ENCODE measurements around the gene TTC7B.
"Not testable (repeated sequence)": the region's sequence is repeated elsewhere in the genome, so short reads cannot be mapped to it uniquely, and the experiment has no call there.

Gene TTC7B

DNA sequence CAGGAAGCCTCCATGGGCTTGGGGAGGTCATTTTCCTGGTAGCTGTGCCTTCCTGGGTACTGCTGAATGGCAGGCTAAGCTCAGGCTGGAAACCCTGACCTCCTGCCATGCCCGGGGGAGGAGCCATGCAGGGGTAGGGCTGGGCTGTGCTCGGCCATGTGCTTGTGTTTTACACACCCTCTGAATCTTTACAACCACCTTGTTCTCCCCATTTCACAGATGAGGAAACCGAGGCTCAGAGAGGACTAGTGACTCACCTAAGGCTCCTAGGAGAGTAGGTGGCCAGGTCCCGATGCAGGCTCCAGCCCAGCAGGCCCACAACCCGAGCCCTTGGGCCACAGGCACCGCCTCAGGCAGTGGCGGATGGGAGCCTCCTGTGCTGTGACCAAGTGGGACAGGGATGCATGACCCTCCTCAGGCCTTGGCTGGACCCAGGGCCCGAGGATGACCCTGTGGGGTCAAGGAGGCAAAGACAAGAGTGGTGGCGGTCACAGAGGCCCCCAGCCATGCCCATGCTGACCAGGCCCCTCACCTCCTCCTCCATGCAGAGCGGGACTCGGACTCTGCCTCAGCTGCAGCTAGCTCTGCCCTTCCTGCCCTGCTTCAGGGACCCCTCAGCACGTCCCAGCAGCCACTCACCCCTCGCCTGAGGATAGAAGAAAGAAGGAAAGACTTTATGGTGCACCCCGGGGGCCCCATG is 283.3 kb downstream of the TTC7B start:
- H3K36me3 ChIP-seq (ENCODE audit: insufficient read depth, low read length), result no peaks in the 10 kb centered on the region
- no peak overlapping the region for H3K9ac ChIP-seq (ENCODE audit: low read length)
- H3K27ac ChIP-seq (ENCODE audit: low read depth, low read length), result no peak overlapping the region
- H3K4me3 ChIP-seq (ENCODE audit: low read depth in 1 of 2, low read length in 2 of 2), result no peak overlapping the region
- peaks cover 19% of the 10 kb centered on the region for H3K4me1 ChIP-seq (ENCODE audit: insufficient read depth, low read length)
- no peaks in the 10 kb centered on the region for H3K27me3 ChIP-seq (ENCODE audit: control insufficient read depth in 1 of 2, insufficient read depth in 2 of 2, low read length in 2 of 2)
- H3K9me3 ChIP-seq (ENCODE audit: low read length), result no peaks in the 10 kb centered on the region

DNA sequence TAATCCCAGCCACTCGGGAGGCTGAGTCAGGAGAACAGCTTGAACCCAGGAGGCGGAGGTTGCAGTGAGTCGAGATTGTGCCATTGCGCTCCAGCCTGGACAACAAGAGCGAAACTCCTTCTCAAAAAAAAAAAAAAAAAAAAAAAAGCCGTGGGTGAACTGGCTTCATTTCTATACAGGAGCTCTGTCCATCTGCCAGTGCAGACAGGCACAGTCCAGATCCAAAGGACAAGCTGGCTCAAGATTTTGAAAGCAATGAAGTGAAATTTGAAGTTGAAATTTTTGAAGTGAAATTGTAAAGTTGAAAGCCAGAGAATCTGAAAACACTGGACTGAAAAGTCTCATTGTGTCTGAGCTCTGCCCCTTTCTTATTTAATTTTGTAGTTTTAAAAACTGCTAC is 284.7 kb downstream of the TTC7B start:
- H3K27me3 ChIP-seq (ENCODE audit: control insufficient read depth in 1 of 2, insufficient read depth in 2 of 2, low read length in 2 of 2), result no peaks in the 10 kb centered on the region
- H3K36me3 ChIP-seq (ENCODE audit: insufficient read depth, low read length), result no peaks in the 10 kb centered on the region
- no peak overlapping the region for H3K4me3 ChIP-seq (ENCODE audit: low read depth in 1 of 2, low read length in 2 of 2)

DNA sequence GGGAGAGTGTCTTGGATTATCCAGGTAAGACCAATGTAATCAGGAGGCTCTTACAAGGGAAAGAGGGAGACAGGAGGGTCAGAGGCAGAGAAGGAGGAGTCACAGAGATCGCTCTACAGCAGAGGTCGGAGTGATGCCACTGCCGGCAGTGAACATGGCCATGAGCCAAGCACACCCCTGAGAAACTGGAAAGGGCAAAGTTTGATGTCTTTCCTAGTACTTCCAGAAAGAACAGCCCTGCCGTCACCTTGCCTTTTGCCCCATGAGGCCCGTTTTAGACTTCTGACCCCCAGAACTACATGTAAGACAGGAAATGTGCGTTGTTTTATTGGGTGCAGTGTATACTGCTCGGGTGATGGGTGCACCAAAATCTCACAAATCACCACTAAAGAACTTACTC is 285.7 kb downstream of the TTC7B start:
- Histone ChIP-seq H3K9me3 (ENCODE audit: low read length) (no peaks in the 10 kb centered on the region), H3K9ac (ENCODE audit: low read length) (no peak overlapping the region), H3K36me3 (ENCODE audit: insufficient read depth, low read length) (no peaks in the 10 kb centered on the region), H3K27ac (ENCODE audit: low read depth, low read length) (no peak overlapping the region), H3K27me3 (ENCODE audit: control insufficient read depth in 1 of 2, insufficient read depth in 2 of 2, low read length in 2 of 2) (no peaks in the 10 kb centered on the region), H3K4me3 (ENCODE audit: low read depth in 1 of 2, low read length in 2 of 2) (no peak overlapping the region), H3K4me1 (ENCODE audit: insufficient read depth, low read length) (peaks cover 5% of the 10 kb centered on the region)

More for the DNA sequence above, 284.7 kb downstream of the TTC7B start:
- no peaks in the 10 kb centered on the region for H3K9me3 ChIP-seq (ENCODE audit: low read length)
- no peak overlapping the region for H3K27ac ChIP-seq (ENCODE audit: low read depth, low read length)
- H3K4me1 ChIP-seq (ENCODE audit: insufficient read depth, low read length), result peaks cover 15% of the 10 kb centered on the region
- H3K9ac ChIP-seq (ENCODE audit: low read length), result no peak overlapping the region

DNA sequence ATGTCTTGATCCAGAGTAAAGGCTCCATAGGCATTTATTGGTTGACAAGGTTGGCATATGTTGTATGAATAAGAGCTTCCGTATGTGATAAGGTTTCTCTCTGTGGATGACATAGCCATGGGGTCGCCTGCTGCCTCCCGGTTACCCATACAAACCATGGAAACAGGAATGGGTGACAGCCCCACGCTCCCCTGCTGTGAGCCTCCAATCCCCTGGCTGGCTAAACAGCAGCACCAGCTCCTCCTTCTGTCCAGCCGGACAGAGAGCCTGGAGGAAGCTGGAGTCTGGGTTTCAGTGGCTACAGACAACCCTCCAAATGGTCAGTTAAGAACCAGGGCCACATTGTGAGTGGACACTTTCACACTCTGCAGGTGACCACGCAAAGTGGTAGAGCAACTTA is 288.3 kb downstream of the TTC7B start:
- Histone ChIP-seq H3K27ac (ENCODE audit: low read depth, low read length) (no peak overlapping the region), H3K4me1 (ENCODE audit: insufficient read depth, low read length) (peaks cover 3% of the 10 kb centered on the region), H3K27me3 (ENCODE audit: control insufficient read depth in 1 of 2, insufficient read depth in 2 of 2, low read length in 2 of 2) (no peaks in the 10 kb centered on the region), H3K9me3 (ENCODE audit: low read length) (no peaks in the 10 kb centered on the region), H3K4me3 (ENCODE audit: low read depth in 1 of 2, low read length in 2 of 2) (no peak overlapping the region), H3K9ac (ENCODE audit: low read length) (no peak overlapping the region), H3K36me3 (ENCODE audit: insufficient read depth, low read length) (no peaks in the 10 kb centered on the region)

DNA sequence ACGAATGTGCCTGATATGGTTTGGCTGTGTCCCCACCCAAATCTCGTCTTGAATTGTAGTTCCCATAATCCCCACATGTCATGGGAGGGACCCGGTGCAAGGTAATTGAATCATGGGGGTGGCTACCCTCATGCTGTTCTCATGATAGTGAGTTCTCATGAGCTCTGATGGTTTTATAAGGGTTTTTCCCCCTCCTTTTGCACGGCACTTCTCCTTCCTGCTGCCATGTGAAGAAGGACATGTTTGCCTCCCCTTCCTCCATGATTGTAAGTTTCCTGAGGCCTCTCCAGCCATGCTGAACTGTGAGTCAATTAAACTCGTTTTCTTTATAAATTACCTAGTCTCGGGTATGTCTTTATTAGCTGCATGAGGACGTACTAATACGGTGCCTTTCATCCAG is 289.7 kb downstream of the TTC7B start:
- H3K9ac ChIP-seq (ENCODE audit: low read length); H3K4me3 ChIP-seq (ENCODE audit: low read depth in 1 of 2, low read length in 2 of 2); H3K9me3 ChIP-seq (ENCODE audit: low read length); H3K27ac ChIP-seq (ENCODE audit: low read depth, low read length); H3K27me3 ChIP-seq (ENCODE audit: control insufficient read depth in 1 of 2, insufficient read depth in 2 of 2, low read length in 2 of 2); H3K36me3 ChIP-seq (ENCODE audit: insufficient read depth, low read length): not testable (repeated sequence)
- peaks cover 17% of the 10 kb centered on the region for H3K4me1 ChIP-seq (ENCODE audit: insufficient read depth, low read length)

- not testable (repeated sequence) for H3K9me3 ChIP-seq (ENCODE audit: low read length); H3K4me3 ChIP-seq (ENCODE audit: low read depth in 1 of 2, low read length in 2 of 2); H3K27me3 ChIP-seq (ENCODE audit: control insufficient read depth in 1 of 2, insufficient read depth in 2 of 2, low read length in 2 of 2); H3K9ac ChIP-seq (ENCODE audit: low read length); H3K36me3 ChIP-seq (ENCODE audit: insufficient read depth, low read length); H3K27ac ChIP-seq (ENCODE audit: low read depth, low read length)
- H3K4me1 ChIP-seq (ENCODE audit: insufficient read depth, low read length), result peaks cover 28% of the 10 kb centered on the region
These were observed 290.7 kb downstream of the TTC7B start for GRCh38 chr14:90525353-90526028.

- no peak overlapping the region for H3K4me3 ChIP-seq (ENCODE audit: low read depth in 1 of 2, low read length in 2 of 2)
- H3K27me3 ChIP-seq (ENCODE audit: control insufficient read depth in 1 of 2, insufficient read depth in 2 of 2, low read length in 2 of 2), result no peaks in the 10 kb centered on the region
- H3K9me3 ChIP-seq (ENCODE audit: low read length), result no peaks in the 10 kb centered on the region
- H3K36me3 ChIP-seq (ENCODE audit: insufficient read depth, low read length), result no peaks in the 10 kb centered on the region
- H3K4me1 ChIP-seq (ENCODE audit: insufficient read depth, low read length), result peaks cover 38% of the 10 kb centered on the region
- no peak overlapping the region for H3K9ac ChIP-seq (ENCODE audit: low read length)
- no peak overlapping the region for H3K27ac ChIP-seq (ENCODE audit: low read depth, low read length)
These were observed 292.0 kb downstream of the TTC7B start for GRCh38 chr14:90523961-90524875.

- Histone ChIP-seq H3K27me3 (ENCODE audit: control insufficient read depth in 1 of 2, insufficient read depth in 2 of 2, low read length in 2 of 2) (no peaks in the 10 kb centered on the region), H3K4me3 (ENCODE audit: low read depth in 1 of 2, low read length in 2 of 2) (no peak overlapping the region), H3K36me3 (ENCODE audit: insufficient read depth, low read length) (no peaks in the 10 kb centered on the region), H3K4me1 (ENCODE audit: insufficient read depth, low read length) (peaks cover 44% of the 10 kb centered on the region), H3K9ac (ENCODE audit: low read length) (no peak overlapping the region), H3K27ac (ENCODE audit: low read depth, low read length) (no peak overlapping the region), H3K9me3 (ENCODE audit: low read length) (no peaks in the 10 kb centered on the region)
These were observed 292.7 kb downstream of the TTC7B start for GRCh38 chr14:90523544-90523943.

- Histone ChIP-seq H3K9me3 (ENCODE audit: low read length) (no peaks in the 10 kb centered on the region), H3K9ac (ENCODE audit: low read length) (no peak overlapping the region), H3K27me3 (ENCODE audit: control insufficient read depth in 1 of 2, insufficient read depth in 2 of 2, low read length in 2 of 2) (no peaks in the 10 kb centered on the region), H3K27ac (ENCODE audit: low read depth, low read length) (peak overlapping the region; percentile 90), H3K4me1 (ENCODE audit: insufficient read depth, low read length) (peaks cover 53% of the 10 kb centered on the region), H3K36me3 (ENCODE audit: insufficient read depth, low read length) (no peaks in the 10 kb centered on the region), H3K4me3 (ENCODE audit: low read depth in 1 of 2, low read length in 2 of 2) (peak overlapping the region in 1 of 2 donors; percentile 20)
These were observed 293.5 kb downstream of the TTC7B start for GRCh38 chr14:90522571-90523191.

DNA sequence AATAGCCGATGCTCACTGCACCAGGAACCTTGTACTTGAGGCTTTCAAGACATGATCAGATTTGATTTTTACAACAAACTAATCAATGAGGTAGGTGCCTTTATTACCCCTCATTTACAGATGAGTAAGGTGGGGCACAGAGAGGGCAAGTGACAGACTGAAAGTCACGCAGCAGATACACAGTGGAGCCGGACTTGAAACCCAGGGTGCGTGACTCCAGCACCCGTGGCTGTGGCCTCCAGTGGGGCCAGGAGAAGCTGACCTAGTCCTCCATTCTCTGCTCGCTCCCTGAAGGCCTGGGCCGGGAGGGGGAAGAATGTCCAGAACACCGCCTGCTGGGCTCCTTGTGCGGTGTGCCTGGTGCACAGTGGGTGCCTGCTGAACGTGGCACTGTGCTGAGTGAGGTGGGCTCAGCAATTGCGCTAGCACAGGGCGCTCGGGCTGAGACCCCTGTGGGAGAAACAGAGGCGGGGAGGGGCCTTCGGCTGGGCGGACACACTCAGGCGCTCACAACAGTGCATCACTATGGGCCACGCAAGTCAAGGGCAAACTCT is 294.2 kb downstream of the TTC7B start:
- Histone ChIP-seq H3K9me3 (ENCODE audit: low read length) (no peaks in the 10 kb centered on the region), H3K36me3 (ENCODE audit: insufficient read depth, low read length) (no peaks in the 10 kb centered on the region), H3K27me3 (ENCODE audit: control insufficient read depth in 1 of 2, insufficient read depth in 2 of 2, low read length in 2 of 2) (no peaks in the 10 kb centered on the region), H3K9ac (ENCODE audit: low read length) (peak overlapping the region; percentile 6), H3K4me1 (ENCODE audit: insufficient read depth, low read length) (peaks cover 60% of the 10 kb centered on the region), H3K27ac (ENCODE audit: low read depth, low read length) (peak overlapping the region; percentile 90), H3K4me3 (ENCODE audit: low read depth in 1 of 2, low read length in 2 of 2) (no peak overlapping the region)

All from muscle layer of colon (tissue), 2 donors.